T-helper 2 cell treated with Interferon-gamma antibody and Interleukin-4, amounts not matched to agents 100 ng/mL and 5 ng/mL, for 36 hours (primary cell): ENCODE measurements around the gene EIF6. TPM values are rescaled to one million over a fixed set of nuclear protein-coding genes. Genes with fewer than 3 reads are reported as not detected.
"Not testable (repeated sequence)": the region's sequence is repeated elsewhere in the genome, so short reads cannot be mapped to it uniquely, and the experiment has no call there.

Experiments used
- intact Hi-C: fragments of 100-400 bp; cut with micrococcal nuclease; formaldehyde crosslinking; loops from one replicate; pipeline ENCODE4 v1.15.1; 2023
- total RNA-seq: library from RNA; stranded (reverse); gene quantifications from 2 replicates; pipeline ENCODE4 v1.2.3, GENCODE V29; 2022

Gene EIF6
- 111 and 112 TPM in 2 replicates for total RNA-seq

GRCh38 chr20:35284267-35284991 lies at the start of gene EIF6:
EIF6 (minus strand) TSS chr20:35284772; CDS start chr20:35284487, 285 bp downstream.
- intact Hi-C loops, result no loop called here

DNA sequence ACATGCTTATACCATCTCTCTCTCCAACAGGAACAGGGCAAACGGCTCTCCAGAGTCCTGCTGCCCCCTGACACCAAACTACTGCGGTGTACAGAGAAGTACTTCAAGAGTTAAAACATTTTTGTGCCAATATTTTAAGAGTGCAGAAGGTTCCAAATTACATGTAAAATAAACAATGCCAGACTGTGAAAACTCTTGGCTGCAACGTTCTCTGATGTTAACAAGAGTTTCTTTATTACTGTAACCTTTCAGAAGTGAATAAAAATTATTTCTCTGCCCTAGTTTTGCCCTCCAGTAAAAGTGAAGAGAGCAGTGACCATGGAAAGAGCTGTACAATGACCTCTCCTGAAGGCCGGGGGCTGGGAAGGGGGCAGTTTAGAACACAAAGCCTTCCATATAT lies 49.0 kb upstream of the EIF6 start:
- intact Hi-C loops, result no loop called here

- intact Hi-C loops, result no loop called here
These were observed 48.1 kb upstream of the EIF6 start for GRCh38 chr20:35332540-35333200.

DNA sequence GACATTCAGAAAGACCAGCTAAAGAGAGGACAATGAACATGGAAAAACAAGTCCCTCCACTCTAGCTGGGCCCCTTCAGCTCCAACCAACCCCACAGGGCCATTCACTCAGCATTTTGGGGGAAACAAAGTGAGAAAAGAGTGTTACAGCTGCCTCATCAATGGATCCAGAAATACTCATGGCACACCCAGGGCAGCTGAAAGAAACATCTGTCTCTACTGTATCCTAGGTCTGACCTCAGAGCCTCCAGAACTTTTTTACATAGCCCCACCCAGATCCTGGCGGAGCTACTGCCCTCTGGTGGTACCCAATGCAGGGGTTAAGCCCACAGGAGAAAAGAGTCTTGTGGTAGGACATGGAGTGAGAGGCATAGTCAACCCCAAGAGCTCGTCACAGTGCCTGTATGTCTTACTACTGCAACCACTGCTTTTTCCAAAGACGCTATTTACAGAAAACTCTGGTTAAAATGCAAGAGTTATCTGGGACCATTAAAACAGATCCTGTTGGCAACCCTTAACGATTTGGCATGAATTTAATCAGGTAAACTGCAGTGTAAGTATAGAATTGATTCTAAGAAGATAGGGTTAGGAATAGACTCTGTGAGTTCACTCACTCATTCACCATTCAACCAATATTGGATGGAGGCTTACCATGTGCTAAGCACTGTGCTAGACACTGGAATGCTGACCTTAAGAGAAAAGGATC lies 45.0 kb upstream of the EIF6 start:
- intact Hi-C loops, result loop anchor here (1.0 kb wide), 1 partner anchor 25 kb away; no protein-coding TSS in a partner anchor

DNA sequence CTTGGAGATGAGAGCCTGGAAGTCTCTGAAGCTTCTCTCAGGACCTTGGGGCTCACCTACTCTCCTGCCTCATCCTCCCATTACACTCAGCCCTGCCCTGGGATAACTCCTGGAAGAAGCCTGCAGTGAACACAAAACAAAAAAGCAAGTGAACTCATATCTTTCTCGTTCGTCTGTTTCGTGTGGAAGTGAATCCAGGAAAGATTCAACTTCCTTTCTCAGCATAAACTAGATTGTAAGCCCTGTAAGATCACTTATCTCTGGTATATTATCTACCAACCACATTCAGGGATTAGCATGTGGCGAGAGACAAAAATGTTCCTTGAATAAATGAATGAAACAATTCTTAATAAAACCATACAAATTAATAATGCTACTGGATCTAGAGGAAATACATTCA lies 44.1 kb upstream of the EIF6 start:
- intact Hi-C loops, result loop anchor here (1.0 kb wide), 1 partner anchor 24 kb away; no protein-coding TSS in a partner anchor

GRCh38 chr20:35328095-35328685 lies 43.6 kb upstream of the EIF6 start:
- intact Hi-C loops, result no loop called here

DNA sequence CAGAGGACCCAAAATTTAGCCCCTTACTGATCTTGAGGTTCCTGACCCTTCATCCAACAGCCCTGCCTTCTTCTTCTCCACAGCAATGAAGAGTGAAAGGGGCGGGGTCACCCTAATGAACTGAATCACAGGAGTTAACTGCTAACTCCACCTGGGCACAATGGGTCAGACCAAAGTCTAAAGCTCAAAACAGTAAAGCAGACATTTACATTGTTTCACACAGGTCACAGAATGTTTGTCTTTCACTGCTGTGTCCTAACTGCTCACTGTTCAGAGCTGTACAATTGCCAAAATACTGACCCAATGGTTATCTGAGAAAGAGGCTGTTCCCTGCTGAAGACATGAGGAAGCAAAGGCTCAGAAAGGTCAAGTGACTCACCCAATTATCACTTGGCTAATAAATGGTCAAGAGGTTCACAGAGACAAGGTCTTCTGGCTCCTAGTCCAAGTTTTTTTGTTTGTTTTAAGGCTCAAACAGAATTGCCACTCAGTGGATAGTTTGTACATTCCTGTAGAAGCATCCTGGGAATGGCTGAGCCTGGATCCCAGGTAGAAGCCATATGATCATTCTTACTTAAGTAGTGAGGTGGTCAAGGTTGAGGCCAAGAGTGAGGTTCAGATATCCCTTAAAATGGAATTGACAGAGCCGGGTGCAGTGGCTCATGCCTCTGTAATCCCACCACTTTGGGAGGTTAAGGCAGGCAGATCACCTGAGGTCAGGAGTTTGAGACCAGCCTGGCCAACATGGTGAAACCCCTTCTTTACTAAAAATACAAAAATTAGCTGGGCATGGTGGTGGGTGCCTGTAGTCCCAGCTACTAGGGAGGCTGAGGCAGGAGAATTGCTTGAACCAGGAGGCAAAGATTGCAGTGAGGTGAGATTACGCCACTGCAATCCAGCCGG lies 42.8 kb upstream of the EIF6 start:
- intact Hi-C loops, result no loop called here

DNA sequence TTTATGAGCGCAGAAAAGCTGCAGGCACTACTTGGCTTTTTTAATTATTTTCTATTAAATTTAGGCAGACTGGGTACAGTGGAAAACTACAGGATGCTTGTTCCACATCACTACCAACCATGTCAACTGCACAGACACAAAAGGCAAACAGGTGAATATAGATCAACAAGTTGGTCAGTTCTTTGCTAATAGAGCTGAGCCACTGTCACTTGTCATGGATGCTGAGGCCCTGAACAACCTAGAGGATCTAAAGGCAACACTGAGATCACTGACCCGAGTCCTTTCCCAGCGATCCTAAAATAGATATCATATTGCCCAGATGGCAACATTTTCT lies 42.1 kb upstream of the EIF6 start:
- intact Hi-C loops, result no loop called here

- intact Hi-C loops, result no loop called here
These were observed 41.6 kb upstream of the EIF6 start for GRCh38 chr20:35326021-35326739.

GRCh38 chr20:35325401-35325800 lies 40.8 kb upstream of the EIF6 start:
- intact Hi-C loops, result no loop called here

DNA sequence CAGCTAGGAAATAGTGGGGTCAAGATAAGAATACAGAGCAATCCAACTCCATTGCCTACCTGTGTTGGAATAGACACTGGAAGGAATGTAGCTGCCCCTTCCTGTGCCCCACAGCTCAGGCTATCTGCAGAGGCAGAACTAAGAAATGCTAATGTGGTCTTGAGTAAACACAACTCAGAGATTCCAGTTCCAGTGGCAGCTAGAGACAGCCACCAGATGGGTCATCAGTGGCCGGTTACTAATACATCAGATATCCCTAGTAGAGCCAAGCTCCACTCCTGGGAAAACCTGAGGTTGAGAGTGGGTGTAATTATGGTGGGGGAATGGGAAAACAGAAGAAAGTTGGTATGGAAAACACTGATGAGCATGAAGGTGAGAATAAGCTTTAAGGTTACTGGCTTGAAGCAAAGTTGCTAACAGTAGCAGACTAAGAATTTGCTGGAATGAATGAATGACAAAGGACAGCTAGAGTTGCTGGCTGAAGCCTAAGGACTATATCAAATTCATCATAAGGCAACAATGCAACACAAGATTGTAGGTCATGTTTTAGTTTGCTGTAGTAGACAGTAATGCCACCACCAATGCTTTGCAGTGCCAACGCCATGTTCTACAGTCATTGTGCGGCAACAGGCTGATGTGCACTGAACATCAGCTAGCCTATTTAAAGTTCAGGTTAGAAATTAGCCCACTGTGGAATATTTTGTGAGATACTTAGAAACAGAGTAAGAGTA lies 36.0 kb upstream of the EIF6 start:
- intact Hi-C loops, result no loop called here

DNA sequence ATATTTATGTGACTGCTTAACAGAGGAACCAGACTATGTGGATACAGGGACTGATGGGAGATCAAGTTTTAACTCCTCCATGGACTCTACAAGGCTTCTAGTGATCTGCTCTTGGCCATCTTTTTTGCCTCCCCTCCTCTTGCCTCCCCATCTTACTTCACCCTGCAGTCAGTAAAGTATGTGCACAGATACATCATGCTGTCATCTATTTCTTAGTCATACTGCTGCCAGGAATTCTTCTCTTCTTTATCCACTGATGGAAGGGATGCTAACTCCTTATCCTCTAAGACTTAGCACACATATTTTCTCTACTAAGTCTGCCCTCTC lies 35.3 kb upstream of the EIF6 start:
- intact Hi-C loops, result no loop called here

GRCh38 chr20:35319192-35319870 lies 34.8 kb upstream of the EIF6 start:
- intact Hi-C loops, result no loop called here

- intact Hi-C loops, result no loop called here
These were observed 34.1 kb upstream of the EIF6 start for GRCh38 chr20:35318502-35319157.

DNA sequence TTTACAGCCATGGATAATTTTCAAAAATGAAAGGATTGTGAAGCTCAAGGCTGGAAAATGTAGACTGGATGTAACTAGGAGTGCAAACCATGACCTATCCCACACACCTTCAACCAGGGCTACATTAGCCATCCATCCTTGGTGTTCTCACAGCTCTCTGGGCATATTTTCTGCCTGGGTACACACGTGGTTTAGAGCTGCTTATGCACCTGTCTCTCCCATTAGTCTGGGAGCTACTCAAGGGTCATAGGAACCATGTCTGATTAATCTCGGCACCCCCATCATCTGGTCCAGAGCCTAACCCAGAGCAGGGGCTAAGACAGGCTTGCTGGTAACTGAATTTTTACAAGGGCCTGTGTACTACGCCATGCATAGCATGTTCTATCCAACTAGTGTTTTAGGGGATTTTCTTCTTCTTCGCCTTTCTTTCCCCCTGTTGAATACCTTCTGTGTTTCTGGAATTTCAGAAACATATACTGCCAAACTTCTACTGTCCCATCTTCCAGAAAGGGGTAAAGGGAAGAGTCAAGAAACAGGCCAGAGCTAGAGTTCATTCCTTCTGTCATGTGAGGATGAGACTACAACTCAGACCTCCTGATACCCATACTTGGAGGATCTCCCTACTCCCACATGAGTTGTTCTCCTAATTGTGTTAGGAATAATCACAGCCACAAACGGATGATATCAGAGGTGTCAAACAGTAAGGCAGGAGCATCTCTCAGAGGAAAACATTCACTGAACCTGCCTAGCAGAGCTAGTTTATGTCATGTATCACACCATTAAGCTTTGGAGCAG lies 33.0 kb upstream of the EIF6 start:
- intact Hi-C loops, result no loop called here

DNA sequence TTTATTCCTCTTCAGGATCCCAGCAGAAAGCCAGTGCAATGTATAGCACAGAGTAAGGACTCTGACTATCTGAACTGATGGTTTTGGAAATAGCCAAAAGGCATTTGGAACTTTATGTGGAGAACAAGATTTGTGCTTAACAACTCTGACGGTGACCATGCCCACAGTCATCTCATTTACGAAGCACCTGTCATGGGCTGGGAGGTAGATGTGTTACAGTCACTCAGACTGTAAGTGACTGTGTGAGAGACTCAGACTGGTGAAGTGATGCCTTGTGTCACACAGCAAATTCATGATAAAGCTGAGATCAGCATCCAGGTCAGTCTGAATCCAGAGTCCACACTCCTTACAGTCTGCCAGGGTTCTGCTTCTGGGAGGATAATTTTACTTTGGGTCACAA lies 31.5 kb upstream of the EIF6 start:
- intact Hi-C loops, result no loop called here

GRCh38 chr20:35315632-35316020 lies 31.1 kb upstream of the EIF6 start:
- intact Hi-C loops, result not testable (repeated sequence)
